ENCODE data around the gene KBTBD8. TPM values are rescaled to one million over a fixed set of nuclear protein-coding genes. Genes with fewer than 3 reads are reported as not detected.
A peak's percentile ranks its signal among the peaks of the same experiment; 100 is the strongest.

Gene KBTBD8
- total RNA-seq, 1 donor from 2014 or later, result 1.9 TPM

- Mint-ChIP-seq H3K4me3 (ENCODE audit: unreplicated experiment) (no peak overlapping the region), H3K27ac (ENCODE audit: unreplicated experiment) (no peak overlapping the region), H3K27me3 (ENCODE audit: low read depth) (peaks cover 8% of the 10 kb centered on the region), H3K36me3 (ENCODE audit: low read depth) (no peaks in the 10 kb centered on the region), H3K9me3 (ENCODE audit: low read depth) (no peaks in the 10 kb centered on the region), H3K4me1 (ENCODE audit: low read depth) (no peaks in the 10 kb centered on the region)
- DNase-seq (ENCODE audit: low spot score), result no peak
- no peak for TF ChIP-seq CTCF (IDR thresholded peaks at IDR 0.05)
These were observed 36.3 kb downstream of the KBTBD8 start for GRCh38 chr3:67034371-67034770.

GRCh38 chr3:67037615-67038014 lies 39.5 kb downstream of the KBTBD8 start:
- Mint-ChIP-seq H3K4me1 (ENCODE audit: low read depth) (no peaks in the 10 kb centered on the region), H3K4me3 (ENCODE audit: unreplicated experiment) (no peak overlapping the region), H3K9me3 (ENCODE audit: low read depth) (no peaks in the 10 kb centered on the region), H3K27ac (ENCODE audit: unreplicated experiment) (no peak overlapping the region), H3K27me3 (ENCODE audit: low read depth) (peaks cover 8% of the 10 kb centered on the region), H3K36me3 (ENCODE audit: low read depth) (no peaks in the 10 kb centered on the region)
- DNase-seq (ENCODE audit: low spot score), result no peak
- peak; percentile 58 for TF ChIP-seq CTCF (IDR thresholded peaks at IDR 0.05)

- H3K27ac Mint-ChIP-seq (ENCODE audit: unreplicated experiment), result no peak overlapping the region
- H3K4me3 Mint-ChIP-seq (ENCODE audit: unreplicated experiment), result no peak overlapping the region
- TF ChIP-seq CTCF (IDR thresholded peaks at IDR 0.05), result no peak
- H3K36me3 Mint-ChIP-seq (ENCODE audit: low read depth), result no peaks in the 10 kb centered on the region
- DNase-seq (ENCODE audit: low spot score), result no peak
- H3K4me1 Mint-ChIP-seq (ENCODE audit: low read depth), result peaks cover 12% of the 10 kb centered on the region
- no peaks in the 10 kb centered on the region for H3K27me3 Mint-ChIP-seq (ENCODE audit: low read depth)
- H3K9me3 Mint-ChIP-seq (ENCODE audit: low read depth), result no peaks in the 10 kb centered on the region
These were observed 46.2 kb downstream of the KBTBD8 start for GRCh38 chr3:67044295-67044694.

GRCh38 chr3:67044955-67045354 lies 46.8 kb downstream of the KBTBD8 start:
- Mint-ChIP-seq H3K9me3 (ENCODE audit: low read depth) (no peaks in the 10 kb centered on the region), H3K4me1 (ENCODE audit: low read depth) (peaks cover 12% of the 10 kb centered on the region), H3K27ac (ENCODE audit: unreplicated experiment) (no peak overlapping the region), H3K27me3 (ENCODE audit: low read depth) (no peaks in the 10 kb centered on the region), H3K4me3 (ENCODE audit: unreplicated experiment) (no peak overlapping the region), H3K36me3 (ENCODE audit: low read depth) (no peaks in the 10 kb centered on the region)
- no peak for DNase-seq (ENCODE audit: low spot score)
- no peak for TF ChIP-seq CTCF (IDR thresholded peaks at IDR 0.05)

- Mint-ChIP-seq H3K36me3 (ENCODE audit: low read depth) (no peaks in the 10 kb centered on the region), H3K4me3 (ENCODE audit: unreplicated experiment) (no peak overlapping the region), H3K27me3 (ENCODE audit: low read depth) (no peaks in the 10 kb centered on the region), H3K27ac (ENCODE audit: unreplicated experiment) (no peak overlapping the region), H3K9me3 (ENCODE audit: low read depth) (peaks cover 3% of the 10 kb centered on the region), H3K4me1 (ENCODE audit: low read depth) (peaks cover 12% of the 10 kb centered on the region)
- TF ChIP-seq CTCF (IDR thresholded peaks at IDR 0.05), result no peak
- no peak for DNase-seq (ENCODE audit: low spot score)
These were observed 47.8 kb downstream of the KBTBD8 start for GRCh38 chr3:67045711-67046465.

Data from chondrocyte (in vitro differentiated cells).